ENCODE results near the gene RPS2.
"Not testable (repeated sequence)": the region's sequence is repeated elsewhere in the genome, so short reads cannot be mapped to it uniquely, and the experiment has no call there.

RPS2 gene

DNA sequence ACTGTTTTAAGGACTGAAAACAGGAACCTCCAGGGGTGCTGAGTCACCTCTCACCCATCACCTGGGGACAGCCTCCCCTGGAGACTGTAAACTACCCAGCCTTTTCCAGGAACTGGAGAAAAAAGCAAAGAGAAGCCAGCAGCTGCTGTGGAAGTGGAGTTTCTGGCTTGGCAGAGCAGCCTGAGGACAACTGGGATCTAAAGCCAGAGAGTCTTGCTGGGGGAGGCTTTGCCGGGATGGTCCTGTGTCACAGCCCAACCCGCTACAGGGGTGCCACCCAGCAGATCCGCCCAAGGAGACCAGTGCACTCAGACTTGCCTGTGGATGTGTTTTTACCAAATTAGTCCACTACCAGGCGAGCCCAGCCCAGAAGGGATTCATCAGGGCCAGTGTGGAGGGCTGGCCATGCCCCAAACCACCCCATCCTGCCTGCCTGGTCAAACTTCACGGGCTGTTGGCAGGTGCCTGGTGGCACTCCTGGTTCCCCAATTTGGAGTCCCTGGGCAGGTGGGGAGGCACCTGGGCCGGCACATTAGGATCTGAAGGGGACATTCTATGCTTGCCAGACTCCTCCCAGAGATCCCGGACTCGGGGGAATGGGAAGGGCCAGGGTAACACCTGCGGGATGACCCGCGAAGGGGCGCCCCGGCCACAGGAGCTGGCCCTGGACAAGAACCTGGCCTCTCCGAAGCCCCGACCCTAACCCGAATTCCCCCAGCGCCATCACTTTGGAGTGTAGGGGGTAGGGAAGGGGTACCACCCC lies 22.4 kb downstream of the RPS2 start:
- Histone ChIP-seq H2AFZ (ENCODE audit: insufficient read depth, low read length, poor library complexity) (peak overlapping the region; percentile 61), H3K36me3 (ENCODE audit: control insufficient read depth in 1 of 2, insufficient read depth in 2 of 2, low read length in 2 of 2) (peaks cover 24 to 27% of the 10 kb centered on the region in 2 experiments), H3K14ac (ENCODE audit: low read length) (peak overlapping the region; percentile 76), H3K27me3 (ENCODE audit: insufficient read depth, low read length) (no peaks in the 10 kb centered on the region), H3K9ac (ENCODE audit: low read length) (peak overlapping the region; percentile 73), H3K4me2 (ENCODE audit: low read length) (peak overlapping the region; percentile 92), H3K27ac (ENCODE audit: low read depth, low read length) (peak overlapping the region; percentile 39), H3K18ac (ENCODE audit: low read length) (peak overlapping the region; percentile 75), H2BK120ac (ENCODE audit: insufficient read depth, low read length, poor library complexity) (peak overlapping the region; percentile 35), H4K8ac (ENCODE audit: low read depth, low read length) (peak overlapping the region; percentile 90), H3K4me3 (ENCODE audit: low read depth, low read length) (peak overlapping the region; percentile 84), H2AK5ac (ENCODE audit: low read length) (no peak overlapping the region), H3K4me1 (ENCODE audit: control insufficient read depth in 1 of 2, insufficient read depth in 2 of 2, low read length in 2 of 2) (peaks cover 22 to 26% of the 10 kb centered on the region in 2 experiments), H4K12ac (ENCODE audit: low read depth, low read length) (peak overlapping the region; percentile 9), H4K91ac (ENCODE audit: low read depth, low read length) (peak overlapping the region; percentile 88), H3K4ac (ENCODE audit: low read depth, low read length) (no peak overlapping the region), H3K79me1 (ENCODE audit: low read length) (peaks cover 7% of the 10 kb centered on the region), H2BK12ac (ENCODE audit: low read length) (no peak overlapping the region), H3K23ac (ENCODE audit: low read length) (no peak overlapping the region), H2BK5ac (ENCODE audit: low read depth, low read length, poor library complexity) (peak overlapping the region; percentile 35), H3K9me3 (ENCODE audit: insufficient read depth, low read depth, low read length) (peaks cover 7% of the 10 kb centered on the region), H3K79me2 (ENCODE audit: control insufficient read depth, insufficient read depth, low read length, poor library complexity) (peaks cover 3% of the 10 kb centered on the region)
- peak; percentile 79 to 87 for DNase-seq
- no CpG with 5 or more reads among the region's 17 CpGs for WGBS (ENCODE audit: extremely low coverage, insufficient coverage, insufficient read length)

DNA sequence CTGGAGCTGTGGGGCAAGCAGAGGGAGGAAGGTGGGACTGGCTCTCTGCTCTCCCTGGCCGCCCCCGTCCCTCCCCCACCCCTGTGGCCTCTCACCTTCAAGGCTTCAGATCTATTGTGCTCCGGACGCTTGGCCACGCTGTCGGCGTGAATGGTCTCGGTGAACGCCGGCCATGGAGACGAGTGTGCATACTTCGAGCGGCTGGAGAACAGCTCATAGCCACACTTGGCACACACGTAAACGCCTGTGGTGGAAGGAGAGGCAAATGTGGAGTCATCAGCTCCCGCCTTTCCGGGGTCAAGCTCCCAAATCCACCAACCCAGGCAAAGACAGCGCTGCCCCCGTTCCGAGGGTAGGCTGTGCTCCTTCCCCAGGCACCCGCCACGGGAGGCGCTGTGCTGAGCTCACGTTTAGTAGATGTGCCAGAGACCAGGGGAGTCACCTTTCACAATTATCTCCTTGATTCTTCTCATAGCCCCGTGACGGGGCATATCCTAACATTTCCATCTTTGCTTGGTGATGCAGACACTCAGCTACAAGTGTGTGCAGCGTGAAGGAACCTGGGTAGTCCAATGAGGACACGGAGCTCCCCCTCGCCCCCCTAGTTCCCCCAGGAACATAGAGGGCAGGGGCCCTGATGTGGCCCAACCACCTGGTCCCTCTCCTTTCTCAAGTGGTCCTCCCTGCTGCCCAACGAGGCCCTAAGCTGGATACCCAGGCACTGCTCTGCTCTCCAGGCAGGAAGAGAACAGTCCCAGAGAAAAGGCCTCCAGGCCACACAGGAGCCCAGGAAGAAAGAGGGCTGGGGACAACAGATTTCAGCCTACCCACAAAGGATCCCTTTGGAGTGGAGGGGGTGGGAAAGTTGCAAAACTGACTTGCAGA lies 23.2 kb downstream of the RPS2 start:
- Histone ChIP-seq H3K79me2 (ENCODE audit: control insufficient read depth, insufficient read depth, low read length, poor library complexity) (peaks cover 3% of the 10 kb centered on the region), H3K27me3 (ENCODE audit: insufficient read depth, low read length) (no peaks in the 10 kb centered on the region), H4K91ac (ENCODE audit: low read depth, low read length) (peak overlapping the region; percentile 21), H4K12ac (ENCODE audit: low read depth, low read length) (no peak overlapping the region), H3K4me3 (ENCODE audit: low read depth, low read length) (no peak overlapping the region), H3K27ac (ENCODE audit: low read depth, low read length) (peak overlapping the region; percentile 39), H2AFZ (ENCODE audit: insufficient read depth, low read length, poor library complexity) (no peak overlapping the region), H3K4ac (ENCODE audit: low read depth, low read length) (peak overlapping the region; percentile 2), H3K14ac (ENCODE audit: low read length) (no peak overlapping the region), H2BK12ac (ENCODE audit: low read length) (no peak overlapping the region), H4K8ac (ENCODE audit: low read depth, low read length) (peak overlapping the region; percentile 32), H3K9me3 (ENCODE audit: insufficient read depth, low read depth, low read length) (peaks cover 7% of the 10 kb centered on the region), H3K4me1 (ENCODE audit: control insufficient read depth in 1 of 2, insufficient read depth in 2 of 2, low read length in 2 of 2) (peaks cover 22 to 26% of the 10 kb centered on the region in 2 experiments), H3K9ac (ENCODE audit: low read length) (no peak overlapping the region), H3K23ac (ENCODE audit: low read length) (no peak overlapping the region), H3K18ac (ENCODE audit: low read length) (peak overlapping the region; percentile 34), H2BK120ac (ENCODE audit: insufficient read depth, low read length, poor library complexity) (no peak overlapping the region), H2BK5ac (ENCODE audit: low read depth, low read length, poor library complexity) (peak overlapping the region; percentile 6), H3K36me3 (ENCODE audit: control insufficient read depth in 1 of 2, insufficient read depth in 2 of 2, low read length in 2 of 2) (peaks cover 24 to 27% of the 10 kb centered on the region in 2 experiments), H3K79me1 (ENCODE audit: low read length) (peaks cover 7% of the 10 kb centered on the region), H2AK5ac (ENCODE audit: low read length) (no peak overlapping the region), H3K4me2 (ENCODE audit: low read length) (peak overlapping the region; percentile 92)
- WGBS (ENCODE audit: extremely low coverage, insufficient coverage, insufficient read length) = no CpG with 5 or more reads among the region's 30 CpGs
- DNase-seq = peak; percentile 83

DNA sequence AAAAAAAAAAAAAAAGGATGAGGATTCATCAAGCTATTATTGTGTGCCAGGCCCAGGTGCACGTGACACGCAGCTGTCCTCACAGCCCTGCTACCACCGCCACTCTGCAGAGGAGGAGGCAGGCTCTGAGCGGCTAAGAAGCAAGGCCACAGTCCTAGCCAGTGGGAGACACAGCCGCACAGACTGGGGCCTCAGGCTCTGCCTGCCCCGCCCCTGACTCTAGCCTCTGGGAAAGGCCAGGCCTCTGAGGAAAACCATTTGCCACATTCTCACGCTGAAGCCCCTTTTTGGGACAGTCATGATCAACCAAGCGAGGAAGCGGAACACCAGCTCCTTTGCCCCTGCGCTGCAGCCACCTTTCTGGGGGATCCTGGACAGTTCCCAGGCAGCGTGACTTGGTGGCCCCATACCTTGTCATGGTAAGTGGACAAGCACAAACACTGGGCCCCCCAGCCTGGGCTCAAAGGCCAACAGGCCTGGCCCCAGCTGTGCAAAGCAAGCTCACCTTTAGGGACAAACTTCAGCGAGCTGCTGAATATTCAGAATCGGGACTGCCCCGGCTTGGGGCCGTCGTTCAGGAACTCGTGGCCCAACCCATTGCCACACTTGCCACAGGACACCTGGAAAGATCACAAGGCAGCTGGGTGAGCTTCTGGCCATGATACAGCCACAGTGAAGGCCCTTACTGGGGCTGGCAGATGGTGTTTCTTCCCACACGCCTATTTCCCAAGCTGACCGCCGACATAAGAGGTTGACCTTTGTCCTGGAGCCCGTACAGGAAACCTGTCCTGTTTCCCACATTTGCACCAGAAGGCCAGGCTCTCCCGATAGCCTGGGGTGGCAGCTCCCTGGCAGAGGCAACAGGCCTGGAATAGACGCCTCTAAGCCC lies 24.1 kb downstream of the RPS2 start:
- no peak overlapping the region for H3K23ac ChIP-seq (ENCODE audit: low read length)
- H4K91ac ChIP-seq (ENCODE audit: low read depth, low read length) = no peak overlapping the region
- H4K12ac ChIP-seq (ENCODE audit: low read depth, low read length) = no peak overlapping the region
- H3K9ac ChIP-seq (ENCODE audit: low read length) = no peak overlapping the region
- H3K27ac ChIP-seq (ENCODE audit: low read depth, low read length) = no peak overlapping the region
- H3K14ac ChIP-seq (ENCODE audit: low read length) = no peak overlapping the region
- H3K18ac ChIP-seq (ENCODE audit: low read length) = no peak overlapping the region
- H3K27me3 ChIP-seq (ENCODE audit: insufficient read depth, low read length) = no peaks in the 10 kb centered on the region
- peaks cover 24 to 27% of the 10 kb centered on the region in 2 experiments for H3K36me3 ChIP-seq (ENCODE audit: control insufficient read depth in 1 of 2, insufficient read depth in 2 of 2, low read length in 2 of 2)
- DNase-seq = peak; percentile 78 to 80
- H3K4me3 ChIP-seq (ENCODE audit: low read depth, low read length) = no peak overlapping the region
- H2BK120ac ChIP-seq (ENCODE audit: insufficient read depth, low read length, poor library complexity) = no peak overlapping the region
- H3K4me2 ChIP-seq (ENCODE audit: low read length) = no peak overlapping the region
- H4K8ac ChIP-seq (ENCODE audit: low read depth, low read length) = no peak overlapping the region
- H2AFZ ChIP-seq (ENCODE audit: insufficient read depth, low read length, poor library complexity) = no peak overlapping the region
- peaks cover 22 to 26% of the 10 kb centered on the region in 2 experiments for H3K4me1 ChIP-seq (ENCODE audit: control insufficient read depth in 1 of 2, insufficient read depth in 2 of 2, low read length in 2 of 2)
- no peak overlapping the region for H3K4ac ChIP-seq (ENCODE audit: low read depth, low read length)
- H3K79me2 ChIP-seq (ENCODE audit: control insufficient read depth, insufficient read depth, low read length, poor library complexity) = peaks cover 3% of the 10 kb centered on the region
- no peak overlapping the region for H2AK5ac ChIP-seq (ENCODE audit: low read length)
- no CpG with 5 or more reads among the region's 23 CpGs for WGBS (ENCODE audit: extremely low coverage, insufficient coverage, insufficient read length)
- H3K79me1 ChIP-seq (ENCODE audit: low read length) = peaks cover 7% of the 10 kb centered on the region
- peaks cover 5% of the 10 kb centered on the region for H3K9me3 ChIP-seq (ENCODE audit: insufficient read depth, low read depth, low read length)
- H2BK12ac ChIP-seq (ENCODE audit: low read length) = no peak overlapping the region
- H2BK5ac ChIP-seq (ENCODE audit: low read depth, low read length, poor library complexity) = no peak overlapping the region

DNA sequence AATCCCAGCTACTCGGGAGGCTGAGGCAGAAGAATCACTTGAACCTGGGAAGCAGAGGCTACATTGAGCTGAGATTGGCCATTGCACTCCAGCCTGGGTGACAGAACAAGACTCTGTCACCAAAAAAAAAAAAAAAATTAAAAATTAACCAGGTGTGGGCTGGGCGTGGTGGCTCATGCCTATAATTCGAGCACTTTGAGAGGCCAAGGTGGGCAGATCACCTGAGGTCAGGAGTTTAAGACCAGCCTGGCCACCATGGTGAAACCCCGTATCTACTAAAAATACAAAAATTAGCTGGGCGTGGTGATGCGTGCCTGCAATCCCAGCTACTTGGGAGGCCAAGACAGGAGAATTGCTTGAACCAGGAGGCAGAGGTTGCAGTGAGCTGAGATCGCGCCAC lies 24.8 kb downstream of the RPS2 start:
- Histone ChIP-seq H3K4me1 (ENCODE audit: control insufficient read depth in 1 of 2, insufficient read depth in 2 of 2, low read length in 2 of 2) (peaks cover 22 to 26% of the 10 kb centered on the region in 2 experiments), H3K36me3 (ENCODE audit: control insufficient read depth in 1 of 2, insufficient read depth in 2 of 2, low read length in 2 of 2) (peaks cover 24 to 27% of the 10 kb centered on the region in 2 experiments)
- H3K23ac ChIP-seq (ENCODE audit: low read length); H3K27ac ChIP-seq (ENCODE audit: low read depth, low read length); H2BK120ac ChIP-seq (ENCODE audit: insufficient read depth, low read length, poor library complexity); H3K14ac ChIP-seq (ENCODE audit: low read length); H4K12ac ChIP-seq (ENCODE audit: low read depth, low read length); H3K4ac ChIP-seq (ENCODE audit: low read depth, low read length); H3K4me2 ChIP-seq (ENCODE audit: low read length); H4K8ac ChIP-seq (ENCODE audit: low read depth, low read length); H4K91ac ChIP-seq (ENCODE audit: low read depth, low read length); H3K4me3 ChIP-seq (ENCODE audit: low read depth, low read length); H2AFZ ChIP-seq (ENCODE audit: insufficient read depth, low read length, poor library complexity); H3K9me3 ChIP-seq (ENCODE audit: insufficient read depth, low read depth, low read length); H3K79me2 ChIP-seq (ENCODE audit: control insufficient read depth, insufficient read depth, low read length, poor library complexity); H3K9ac ChIP-seq (ENCODE audit: low read length); H2AK5ac ChIP-seq (ENCODE audit: low read length); DNase-seq; H2BK12ac ChIP-seq (ENCODE audit: low read length); H2BK5ac ChIP-seq (ENCODE audit: low read depth, low read length, poor library complexity); H3K18ac ChIP-seq (ENCODE audit: low read length); H3K79me1 ChIP-seq (ENCODE audit: low read length); H3K27me3 ChIP-seq (ENCODE audit: insufficient read depth, low read length): not testable (repeated sequence)
- WGBS (ENCODE audit: extremely low coverage, insufficient coverage, insufficient read length) = no CpG with 5 or more reads among the region's 8 CpGs

Data from trophoblast cell (in vitro differentiated cells and primary cell).